Measurements from ENCODE around the gene APOA4. TPM values are rescaled to one million over a fixed set of nuclear protein-coding genes. Genes with fewer than 3 reads are reported as not detected.
A peak's percentile ranks its signal among the peaks of the same experiment; 100 is the strongest.

APOA4 gene
- total and polyA plus RNA-seq, 9 of the 15 experiments (the other 6 are each of a cell fraction or from before 2014, with no cell fraction given): 0.07 TPM; not detected in 8

DNA sequence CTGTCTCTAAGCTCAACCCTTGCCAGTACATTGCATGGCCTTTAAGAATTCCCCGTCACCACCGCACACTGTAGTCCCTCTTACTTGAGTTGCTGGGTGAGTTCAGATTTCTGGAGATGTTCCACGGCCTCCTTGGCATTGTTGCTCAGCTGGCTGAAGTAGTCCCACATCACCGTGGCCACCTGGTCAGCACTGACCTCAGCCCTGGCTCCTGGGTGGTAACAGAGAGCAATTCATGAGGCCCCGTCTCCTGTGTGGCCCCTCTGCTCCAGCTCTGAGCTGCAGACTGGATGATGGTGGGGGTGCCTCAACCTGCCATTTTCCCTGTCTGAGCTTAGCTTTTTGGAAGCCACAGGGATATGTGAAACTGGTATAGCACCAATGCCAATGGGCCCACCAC is 529 bp downstream of the APOA4 start:
- FAIRE-seq: no peak
- Histone ChIP-seq H3K9me3 (replicated peaks; ENCODE audit: control insufficient read depth, insufficient read depth, low read depth, low read length) (no peaks in the 10 kb centered on the region), H3K9ac (ENCODE audit: insufficient read depth in 1 of 2, low read depth in 2 of 2, low read length in 2 of 2) (no peak overlapping the region), H3K27ac (ENCODE audit: extremely low read depth, low read depth, low read length) (no peak overlapping the region), H3K27me3 (ENCODE audit: control insufficient read depth in 2 of 2, insufficient read depth in 2 of 2, low read length in 2 of 2) (peaks cover 0 to 10% of the 10 kb centered on the region in 2 experiments; a peak in 1 of 5 replicates), H3K9me1 (ENCODE audit: control insufficient read depth, insufficient read depth, low read length) (no peaks in the 10 kb centered on the region), H2AFZ (ENCODE audit: low read depth, low read length) (no peak overlapping the region), H3K36me3 (ENCODE audit: control insufficient read depth, insufficient read depth, low read length) (no peaks in the 10 kb centered on the region), H3K79me2 (ENCODE audit: control insufficient read depth, insufficient read depth, low read length) (no peaks in the 10 kb centered on the region), H3K4me1 (replicated peaks in 1 of 2; ENCODE audit: control insufficient read depth in 2 of 2, insufficient read depth in 2 of 2, low read length in 2 of 2) (peaks cover 8 to 23% of the 10 kb centered on the region in 2 experiments; a peak in 4 of 5 replicates), H3K4me2 (ENCODE audit: insufficient read depth, low read length) (no peak overlapping the region), H3K4me3 (no peak overlapping the region), H4K20me1 (replicated peaks; ENCODE audit: control insufficient read depth, insufficient read depth, low read length) (no peaks in the 10 kb centered on the region)
- intact Hi-C loops (cut with micrococcal nuclease): no loop called here
- no TSS peak for BruUV-seq (replicated peaks)
- ATAC-seq: no peak
- in situ Hi-C loops (cut with MboI): no loop called here
- 44% methylated on average over 5 of the region's 5 CpGs for WGBS (ENCODE audit: insufficient coverage, low coverage, missing lambda C conversion rate)
- no peak for TF ChIP-seq STAG1 (CRISPR knock-in tag; IDR thresholded peaks at IDR 0.05; ENCODE audit: borderline replicate concordance)
- DNase-seq (ENCODE audit: extremely low read depth in 1 of 4, low spot score in 3 of 4): no peak
- ChIA-PET CTCF (ENCODE audit: low intra/inter-chr PET ratio) (no interaction called here), POLR2A (interaction anchor here (0.7 kb wide), 1 partner anchor 40 kb away, joined by 3 read pairs; no protein-coding TSS in a partner anchor)

DNA sequence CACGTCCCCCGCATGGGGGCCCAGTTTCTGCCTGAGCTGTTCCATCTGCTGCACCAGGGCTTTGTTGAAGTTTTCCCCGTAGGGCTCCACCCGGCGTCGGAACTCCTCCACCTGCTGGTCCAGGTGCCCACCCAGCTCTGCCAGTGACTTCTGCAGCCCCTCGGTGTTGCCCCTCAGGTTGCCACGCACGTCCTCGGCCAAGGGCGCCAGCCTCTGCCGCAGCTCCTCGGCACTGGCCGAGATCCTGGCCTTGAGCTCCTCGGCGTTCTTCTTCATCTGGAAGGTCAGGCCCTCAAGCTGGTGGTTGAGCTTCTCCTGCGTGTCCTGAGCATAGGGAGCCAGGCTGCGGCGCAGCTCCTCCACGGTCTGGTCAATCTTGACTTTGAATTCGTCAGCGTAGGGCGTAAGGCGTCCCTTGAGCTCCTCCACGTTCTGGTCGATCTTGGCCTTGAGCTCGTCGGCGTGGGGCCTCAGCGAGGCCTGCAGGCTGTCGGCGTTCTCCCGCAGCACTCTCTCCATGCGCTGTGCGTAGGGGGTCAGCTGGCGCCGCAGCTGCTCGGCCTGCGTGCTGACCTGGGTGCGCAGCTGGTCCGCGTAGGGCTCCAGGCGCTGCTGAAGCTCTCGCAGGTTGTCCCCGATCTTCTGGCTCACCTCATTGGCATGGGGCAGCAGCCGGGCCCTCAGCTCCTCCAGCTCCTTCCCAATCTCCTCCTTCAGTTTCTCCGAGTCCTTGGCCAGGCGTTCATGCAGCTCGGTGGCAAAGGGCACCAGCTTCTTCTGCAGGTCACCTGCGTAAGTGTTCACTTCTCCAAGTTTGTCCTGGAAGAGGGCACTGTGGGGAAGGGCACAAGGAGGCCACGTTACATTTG is 1.8 kb downstream of the APOA4 start:
- H3K9me3 ChIP-seq (replicated peaks; ENCODE audit: control insufficient read depth, insufficient read depth, low read depth, low read length): no peaks in the 10 kb centered on the region
- BruUV-seq (replicated peaks): no TSS peak
- H3K9ac ChIP-seq (ENCODE audit: insufficient read depth in 1 of 2, low read depth in 2 of 2, low read length in 2 of 2): no peak overlapping the region
- CTCF ChIA-PET (ENCODE audit: low intra/inter-chr PET ratio): no interaction called here
- no peaks in the 10 kb centered on the region for H3K36me3 ChIP-seq (ENCODE audit: control insufficient read depth, insufficient read depth, low read length)
- no peak overlapping the region for H3K4me2 ChIP-seq (ENCODE audit: insufficient read depth, low read length)
- FAIRE-seq: no peak
- peaks cover 0 to 10% of the 10 kb centered on the region in 2 experiments; a peak in 1 of 5 replicates for H3K27me3 ChIP-seq (ENCODE audit: control insufficient read depth in 2 of 2, insufficient read depth in 2 of 2, low read length in 2 of 2)
- peaks cover 0 to 13% of the 10 kb centered on the region in 2 experiments; a peak in 3 of 5 replicates for H3K4me1 ChIP-seq (replicated peaks in 1 of 2; ENCODE audit: control insufficient read depth in 2 of 2, insufficient read depth in 2 of 2, low read length in 2 of 2)
- no peaks in the 10 kb centered on the region for H4K20me1 ChIP-seq (replicated peaks; ENCODE audit: control insufficient read depth, insufficient read depth, low read length)
- WGBS (ENCODE audit: insufficient coverage, low coverage, missing lambda C conversion rate): 36% methylated on average over 47 of the region's 51 CpGs
- intact Hi-C loops (cut with micrococcal nuclease) (no loop called here), in situ Hi-C loops (cut with MboI) (no loop called here)
- no peak overlapping the region for H3K27ac ChIP-seq (ENCODE audit: extremely low read depth, low read depth, low read length)
- DNase-seq (ENCODE audit: extremely low read depth in 1 of 4, low spot score in 3 of 4): no peak
- no peak overlapping the region; the same call in 1 of the 2 replicates for H2AFZ ChIP-seq (ENCODE audit: low read depth, low read length)
- H3K9me1 ChIP-seq (ENCODE audit: control insufficient read depth, insufficient read depth, low read length): no peaks in the 10 kb centered on the region
- no peaks in the 10 kb centered on the region for H3K79me2 ChIP-seq (ENCODE audit: control insufficient read depth, insufficient read depth, low read length)
- no peak for TF ChIP-seq ZNF785 (CRISPR knock-in tag; IDR thresholded peaks at IDR 0.05)
- TF ChIP-seq, protein P1, sequence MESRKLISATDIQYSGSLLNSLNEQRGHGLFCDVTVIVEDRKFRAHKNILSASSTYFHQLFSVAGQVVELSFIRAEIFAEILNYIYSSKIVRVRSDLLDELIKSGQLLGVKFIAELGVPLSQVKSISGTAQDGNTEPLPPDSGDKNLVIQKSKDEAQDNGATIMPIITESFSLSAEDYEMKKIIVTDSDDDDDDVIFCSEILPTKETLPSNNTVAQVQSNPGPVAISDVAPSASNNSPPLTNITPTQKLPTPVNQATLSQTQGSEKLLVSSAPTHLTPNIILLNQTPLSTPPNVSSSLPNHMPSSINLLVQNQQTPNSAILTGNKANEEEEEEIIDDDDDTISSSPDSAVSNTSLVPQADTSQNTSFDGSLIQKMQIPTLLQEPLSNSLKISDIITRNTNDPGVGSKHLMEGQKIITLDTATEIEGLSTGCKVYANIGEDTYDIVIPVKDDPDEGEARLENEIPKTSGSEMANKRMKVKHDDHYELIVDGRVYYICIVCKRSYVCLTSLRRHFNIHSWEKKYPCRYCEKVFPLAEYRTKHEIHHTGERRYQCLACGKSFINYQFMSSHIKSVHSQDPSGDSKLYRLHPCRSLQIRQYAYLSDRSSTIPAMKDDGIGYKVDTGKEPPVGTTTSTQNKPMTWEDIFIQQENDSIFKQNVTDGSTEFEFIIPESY (CRISPR knock-in tag; IDR thresholded peaks at IDR 0.05): 0 out of 2 replicates have a peak, but pooled peaks have one; percentile 34
- POLR2A ChIA-PET: interaction anchor here (0.6 to 1.2 kb wide), 7 partner anchors 8 to 509 kb away, joined by 3 to 6 read pairs (median 3); partner anchors contain the start of genes APOC3 and ZPR1
- ATAC-seq: no peak
- no peak overlapping the region for H3K4me3 ChIP-seq
